ENCODE measurements around the gene CYFIP1. TPM values are rescaled to one million over a fixed set of nuclear protein-coding genes. Genes with fewer than 3 reads are reported as not detected.

Gene CYFIP1
- total RNA-seq, 1 donor from 2014 or later, result 32.4 TPM

GRCh38 chr15:22930782-22931484, 49.2 kb downstream of the CYFIP1 start:
- DNase-seq (peak; percentile 80), ATAC-seq (peak; percentile 89)
- intact Hi-C loops (cut with micrococcal nuclease), result no loop called here

- ATAC-seq, result no peak
These were observed 52.4 kb downstream of the CYFIP1 start for GRCh38 chr15:22927761-22928160.

GRCh38 chr15:22925875-22926274, 54.3 kb downstream of the CYFIP1 start:
- ATAC-seq, result no peak
- intact Hi-C loops (cut with micrococcal nuclease), result no loop called here
- DNase-seq, result no peak

More at GRCh38 chr15:22927761-22928160, 52.4 kb downstream of the CYFIP1 start:
- DNase-seq, result no peak
- intact Hi-C loops (cut with micrococcal nuclease), result no loop called here

GRCh38 chr15:22922003-22922402, 58.2 kb downstream of the CYFIP1 start:
- DNase-seq (no peak), ATAC-seq (no peak)
- intact Hi-C loops (cut with micrococcal nuclease), result no loop called here

GRCh38 chr15:22919171-22919570, 61.0 kb downstream of the CYFIP1 start:
- DNase-seq (no peak), ATAC-seq (no peak)
- intact Hi-C loops (cut with micrococcal nuclease), result no loop called here

GRCh38 chr15:22918596-22919140, 61.5 kb downstream of the CYFIP1 start:
- DNase-seq (no peak), ATAC-seq (no peak)
- intact Hi-C loops (cut with micrococcal nuclease), result no loop called here

GRCh38 chr15:22918056-22918455, 62.1 kb downstream of the CYFIP1 start:
- DNase-seq (no peak), ATAC-seq (no peak)
- intact Hi-C loops (cut with micrococcal nuclease), result no loop called here

GRCh38 chr15:22917556-22917955, 62.6 kb downstream of the CYFIP1 start:
- DNase-seq (no peak), ATAC-seq (no peak)
- intact Hi-C loops (cut with micrococcal nuclease), result no loop called here

GRCh38 chr15:22916606-22917350, 63.4 kb downstream of the CYFIP1 start:
- DNase-seq (no peak), ATAC-seq (no peak)
- intact Hi-C loops (cut with micrococcal nuclease), result no loop called here

GRCh38 chr15:22915866-22916515, 64.2 kb downstream of the CYFIP1 start:
- intact Hi-C loops (cut with micrococcal nuclease), result no loop called here
- DNase-seq, result no peak
- ATAC-seq, result no peak

- intact Hi-C loops (cut with micrococcal nuclease), result no loop called here
- no peak for DNase-seq
- no peak for ATAC-seq
These were observed 66.4 kb downstream of the CYFIP1 start for GRCh38 chr15:22913646-22914380.

- DNase-seq (no peak), ATAC-seq (no peak)
- intact Hi-C loops (cut with micrococcal nuclease), result no loop called here
These were observed 67.9 kb downstream of the CYFIP1 start for GRCh38 chr15:22912256-22912655.

- DNase-seq, result no peak
- no peak for ATAC-seq
- intact Hi-C loops (cut with micrococcal nuclease), result no loop called here
These were observed 68.9 kb downstream of the CYFIP1 start for GRCh38 chr15:22911306-22911705.

GRCh38 chr15:22908830-22909229, 71.3 kb downstream of the CYFIP1 start:
- intact Hi-C loops (cut with micrococcal nuclease), result no loop called here
- DNase-seq (no peak), ATAC-seq (no peak)

- intact Hi-C loops (cut with micrococcal nuclease), result no loop called here
- no peak for ATAC-seq
- DNase-seq, result no peak
These were observed 72.8 kb downstream of the CYFIP1 start for GRCh38 chr15:22907161-22907950.

- peak; percentile 84 for ATAC-seq
- peak; percentile 47 for DNase-seq
- intact Hi-C loops (cut with micrococcal nuclease), result no loop called here
These were observed 75.4 kb downstream of the CYFIP1 start for GRCh38 chr15:22904736-22905135.

GRCh38 chr15:22903961-22904534, 76.1 kb downstream of the CYFIP1 start:
- ATAC-seq (peak; percentile 20), DNase-seq (no peak)
- intact Hi-C loops (cut with micrococcal nuclease), result no loop called here

- ATAC-seq, result no peak
- no peak for DNase-seq
- intact Hi-C loops (cut with micrococcal nuclease), result no loop called here
These were observed 76.7 kb downstream of the CYFIP1 start for GRCh38 chr15:22903427-22903826.

All from left ventricle myocardium superior (tissue), 1 donor.